Lung (tissue), 12 donors: ENCODE data around the gene IFI44L. TPM values are rescaled to one million over a fixed set of nuclear protein-coding genes. Genes with fewer than 3 reads are reported as not detected.

Experiments
- ATAC-seq: fragments of 200-7000 bp; cut with Tn5 transposase; one replicate; pipeline ENCODE4 v1.9.1; 2020; ENCODE audit warnings: moderate number of reproducible peaks; ENCODE audit not compliant: insufficient read depth, low FRiP score
- DNase-seq, 3 donors: peaks; one replicate each; pipeline ENCODE4 v3.0.0-alpha.2; 2013 to 2017
- H3K27ac ChIP-seq, 2 donors: one replicate each; pipeline ENCODE4 v1.5.1; 2013; ENCODE audit warnings: mild to moderate bottlenecking in 2 of 2, moderate library complexity in 2 of 2, control low read depth in 1 of 2, inconsistent platforms in 1 of 2, low read depth in 1 of 2, low read length in 1 of 2
- H3K27me3 ChIP-seq, 3 donors: one replicate each; pipeline ENCODE4 v1.5.1; 2013; ENCODE audit warnings: low read length in 2 of 3; ENCODE audit not compliant: control insufficient read depth in 3 of 3, insufficient read depth in 3 of 3
- H3K36me3 ChIP-seq, 4 donors: one replicate each; pipeline ENCODE4 v1.5.1; 2013; ENCODE audit warnings: low read length in 4 of 4, mild to moderate bottlenecking in 1 of 4, moderate library complexity in 1 of 4; ENCODE audit not compliant: control insufficient read depth in 4 of 4, insufficient read depth in 4 of 4
- H3K4me1 ChIP-seq, 5 donors: one replicate each; pipeline ENCODE4 v1.5.1; 2013; ENCODE audit warnings: low read length in 5 of 5, mild to moderate bottlenecking in 2 of 5, moderate library complexity in 1 of 5; ENCODE audit not compliant: control insufficient read depth in 5 of 5, insufficient read depth in 5 of 5
- H3K4me3 ChIP-seq: one replicate; pipeline ENCODE4 v1.5.1; 2013; ENCODE audit warnings: mild to moderate bottlenecking, control low read depth, moderate library complexity
- H3K9ac ChIP-seq, 2 donors: one replicate each; pipeline ENCODE4 v1.5.1; 2013; ENCODE audit warnings: low read length in 2 of 2, control low read depth in 1 of 2; ENCODE audit not compliant: insufficient read depth in 1 of 2
- H3K9me3 ChIP-seq, 4 donors: one replicate each; pipeline ENCODE4 v1.5.1; 2013; ENCODE audit warnings: low read length in 3 of 4, mild to moderate bottlenecking in 1 of 4, moderate library complexity in 1 of 4; ENCODE audit not compliant: control insufficient read depth in 4 of 4, insufficient read depth in 3 of 4
- CTCF ChIP-seq: IDR thresholded peaks from 2 replicates; pipeline ENCODE4 v1.5.1; 2012; ENCODE audit warnings: mild to moderate bottlenecking; ENCODE audit errors: control extremely low read depth, extremely low read depth
- WGBS, 2 donors: extraction: QIAGEN DNeasy Blood & Tissue Kit; methylation state at CpG; one replicate each; pipeline ENCODE4 v1.1.7; 2013; 5-methylcytosine and 5-hydroxymethylcytosine counted together
- polyA plus RNA-seq, 2 donors: library from polyadenylated mRNA; stranded (reverse); fragments of 200-250 nt; gene quantifications; one replicate each; pipeline ENCODE4 v1.2.1, GENCODE V29; 2013
- total RNA-seq, 2 donors: library from RNA; depleted of rRNA in 1 of 2; stranded (reverse); fragments of >200 nt in 1 of 2; gene quantifications; one replicate each; pipeline ENCODE4 v1.2.1, GENCODE V29; 2014 to 2021
- donor health status: control.
- donor health status: control.
- donor health status: Bipolar disorder and iron deficiency.
- donor health status: healthy.
- donor health status: DM: yes; HTN: yes; CAD: no.

IFI44L gene
- total and polyA plus RNA-seq, 4 donors, result 3.3 to 11.8 (median 7.3) TPM

GRCh38 chr1:78658901-78659300 is 38.7 kb downstream of the IFI44L start:
- no peaks in the 10 kb centered on the region for H3K9me3 ChIP-seq
- DNase-seq (no peak), ATAC-seq (no peak)
- no peak for TF ChIP-seq CTCF
- H3K36me3 ChIP-seq, result peaks cover 11 to 38% (median 25%) of the 10 kb centered on the region in 4 donors
- H3K9ac ChIP-seq, result no peak overlapping the region
- WGBS, 2 donors, result 95 to 100% methylated on average over 1 of the region's 1 CpG
- H3K27ac ChIP-seq, result no peak overlapping the region
- H3K4me1 ChIP-seq, result peaks cover 0 to 5% (median 0%) of the 10 kb centered on the region in 5 donors
- H3K4me3 ChIP-seq, result no peak overlapping the region
- no peaks in the 10 kb centered on the region for H3K27me3 ChIP-seq

- Histone ChIP-seq H3K27me3 (no peaks in the 10 kb centered on the region), H3K9me3 (no peaks in the 10 kb centered on the region), H3K4me3 (no peak overlapping the region), H3K36me3 (peaks cover 8 to 17% (median 13%) of the 10 kb centered on the region in 4 donors), H3K27ac (no peak overlapping the region), H3K9ac (no peak overlapping the region), H3K4me1 (no peaks in the 10 kb centered on the region)
- DNase-seq (no peak), ATAC-seq (no peak)
- 87 to 90% methylated on average over 2 of the region's 2 CpGs for WGBS, 2 donors
- TF ChIP-seq CTCF, result no peak
Measured at GRCh38 chr1:78663923-78664322, 43.7 kb downstream of the IFI44L start.

GRCh38 chr1:78664763-78665162 is 44.5 kb downstream of the IFI44L start:
- Histone ChIP-seq H3K36me3 (peaks cover 6 to 11% (median 8%) of the 10 kb centered on the region in 4 donors), H3K27ac (no peak overlapping the region), H3K9me3 (no peaks in the 10 kb centered on the region), H3K4me3 (no peak overlapping the region), H3K27me3 (no peaks in the 10 kb centered on the region), H3K9ac (no peak overlapping the region), H3K4me1 (no peaks in the 10 kb centered on the region)
- ATAC-seq (no peak), DNase-seq (no peak)
- 95% methylated on average over 1 of the region's 1 CpG for WGBS, 2 donors
- no peak for TF ChIP-seq CTCF

- H3K9ac ChIP-seq, result no peak overlapping the region
- no peaks in the 10 kb centered on the region for H3K4me1 ChIP-seq
- no peak for ATAC-seq
- peaks cover 0 to 6% (median 1%) of the 10 kb centered on the region in 4 donors for H3K36me3 ChIP-seq
- 95 to 96% methylated on average over 6 of the region's 6 CpGs for WGBS, 2 donors
- no peak overlapping the region for H3K27ac ChIP-seq
- DNase-seq, result no peak
- H3K4me3 ChIP-seq, result no peak overlapping the region
- H3K9me3 ChIP-seq, result no peaks in the 10 kb centered on the region
- H3K27me3 ChIP-seq, result no peaks in the 10 kb centered on the region
- TF ChIP-seq CTCF, result no peak
Measured at GRCh38 chr1:78665809-78666208, 45.6 kb downstream of the IFI44L start.
